Activated CD4-positive, alpha-beta T cell treated with anti-CD3 and anti-CD28 coated beads, Interleukin-2, Interleukin-4, amounts not matched to agents 100 ng/mL and 50 ng/mL, durations not matched to agents 16 hours and 8 hours (primary cell): ENCODE data around the gene LANCL2.
"Not testable (repeated sequence)": the region's sequence is repeated elsewhere in the genome, so short reads cannot be mapped to it uniquely, and the experiment has no call there.

ENCODE experiments used
- DNase-seq: peaks from one replicate; pipeline ENCODE4 v3.0.0-alpha.2; 2020; ENCODE audit warnings: low spot score

LANCL2 gene

GRCh38 chr7:55471594-55471993 lies 106.5 kb downstream of the LANCL2 start:
- not testable (repeated sequence) for DNase-seq

DNA sequence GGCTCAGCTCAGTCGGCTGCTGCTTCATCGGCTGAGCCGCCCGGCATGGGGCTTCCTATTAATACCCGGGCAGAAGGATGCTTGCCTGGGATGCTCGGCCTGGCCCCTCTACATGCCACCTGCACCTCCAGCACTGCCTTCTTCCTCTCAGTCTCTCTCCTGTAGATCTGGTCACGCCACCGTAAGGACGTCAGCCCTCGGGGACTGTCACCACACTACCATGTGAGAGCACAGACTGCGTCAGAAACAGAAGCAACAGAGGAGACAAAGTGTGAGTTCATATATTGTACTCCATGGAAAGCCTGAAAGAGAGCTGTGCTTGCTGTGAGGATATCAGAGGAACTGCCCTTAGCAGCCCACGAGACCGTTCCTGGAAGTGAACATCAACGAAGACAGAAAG lies 107.3 kb downstream of the LANCL2 start:
- not testable (repeated sequence) for DNase-seq

GRCh38 chr7:55472928-55473725 lies 108.0 kb downstream of the LANCL2 start:
- DNase-seq: no peak

- no peak for DNase-seq
These were observed 108.8 kb downstream of the LANCL2 start for GRCh38 chr7:55473932-55474331.

- DNase-seq: peak; percentile 25
These were observed 110.1 kb downstream of the LANCL2 start for GRCh38 chr7:55474944-55475854.

GRCh38 chr7:55475855-55476803 lies 111.0 kb downstream of the LANCL2 start:
- DNase-seq: no peak

DNA sequence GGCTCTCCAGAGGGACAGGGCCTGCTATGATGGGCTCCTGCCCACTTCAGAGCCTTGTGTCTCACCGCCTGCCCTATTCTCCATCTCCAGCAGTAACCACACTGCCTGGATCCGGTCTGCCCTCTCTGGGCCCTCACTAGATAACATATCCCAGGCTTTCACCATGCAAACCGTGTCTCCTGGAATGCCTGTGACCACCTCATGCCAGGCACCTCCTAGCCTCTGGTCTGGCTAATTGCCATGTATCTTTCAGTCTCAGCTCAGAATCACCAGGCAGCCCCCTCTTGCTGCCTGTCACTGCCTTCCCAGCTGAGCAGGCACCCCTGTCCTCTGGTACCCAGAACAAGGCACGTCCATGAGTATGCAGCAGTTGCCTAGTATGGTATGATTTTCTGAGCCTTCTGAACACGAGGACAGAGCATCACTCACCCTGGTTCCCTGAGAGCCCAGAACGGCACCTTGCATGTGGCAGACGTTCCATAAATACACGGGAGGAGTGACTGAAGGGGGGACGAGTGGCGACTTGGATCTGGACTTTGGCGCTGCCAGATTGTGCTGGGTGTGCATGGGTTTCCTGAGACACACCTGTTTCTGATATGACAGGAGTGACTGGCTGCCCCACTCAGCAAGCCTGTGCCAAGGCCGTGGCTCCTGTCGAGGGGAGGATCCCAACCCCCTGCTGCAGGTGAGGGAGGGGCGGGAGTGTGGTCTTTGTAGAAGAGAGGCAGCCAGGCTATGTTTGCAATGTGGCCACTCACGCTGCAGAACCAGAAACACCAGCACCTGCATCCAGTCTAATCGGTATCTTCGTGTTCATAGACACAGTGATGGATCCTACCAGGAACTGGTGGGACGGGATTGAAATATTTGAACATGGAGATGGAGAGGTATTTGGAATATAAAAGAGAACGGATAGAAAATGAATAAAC lies 112.0 kb downstream of the LANCL2 start:
- no peak for DNase-seq

DNA sequence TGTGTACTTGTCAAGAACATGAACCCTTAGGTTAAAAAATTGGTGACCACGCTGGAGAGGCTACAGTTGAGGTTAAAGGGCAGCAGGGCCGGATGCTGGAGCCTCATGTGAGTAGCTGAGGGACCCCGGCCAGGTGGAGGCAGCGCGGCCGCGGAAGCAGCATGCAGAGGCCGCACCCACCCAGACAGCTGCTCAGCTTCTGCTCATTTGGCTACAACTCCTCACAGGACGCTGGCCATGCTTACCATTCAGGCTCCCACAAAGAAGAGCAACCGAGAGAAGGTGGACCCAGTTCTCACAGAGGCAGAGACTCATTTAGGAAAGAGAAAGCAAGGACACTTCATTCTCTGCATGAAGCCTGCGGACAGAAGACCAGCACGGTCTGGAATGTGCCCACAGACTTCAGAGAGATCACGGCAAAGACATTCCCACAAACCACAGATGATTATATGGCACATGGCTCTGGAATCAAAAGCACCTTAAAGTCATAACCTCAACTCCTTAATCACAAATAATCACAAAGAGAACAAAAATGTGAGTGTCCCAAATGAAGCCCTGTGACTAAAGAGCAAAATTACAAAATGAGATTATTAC lies 112.7 kb downstream of the LANCL2 start:
- no peak for DNase-seq

DNA sequence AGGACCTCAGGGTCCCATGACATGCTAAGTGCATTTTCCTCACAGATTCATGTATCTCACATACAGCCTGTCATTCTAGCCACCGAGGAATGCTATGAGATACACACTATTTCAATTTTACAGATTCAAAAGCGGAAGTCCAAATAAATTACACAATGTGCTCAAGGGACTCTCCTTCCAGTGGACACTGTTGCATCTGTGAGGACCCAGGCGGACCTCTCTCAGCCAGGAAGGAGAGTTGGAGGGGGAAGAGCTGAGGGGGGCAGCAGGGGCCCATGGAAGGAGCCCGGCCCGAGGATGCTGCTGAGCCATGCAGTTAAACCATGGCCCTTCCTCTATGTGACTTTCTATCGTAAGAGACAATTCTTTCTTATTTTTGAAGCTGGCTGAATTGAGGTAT lies 113.6 kb downstream of the LANCL2 start:
- no peak for DNase-seq

DNA sequence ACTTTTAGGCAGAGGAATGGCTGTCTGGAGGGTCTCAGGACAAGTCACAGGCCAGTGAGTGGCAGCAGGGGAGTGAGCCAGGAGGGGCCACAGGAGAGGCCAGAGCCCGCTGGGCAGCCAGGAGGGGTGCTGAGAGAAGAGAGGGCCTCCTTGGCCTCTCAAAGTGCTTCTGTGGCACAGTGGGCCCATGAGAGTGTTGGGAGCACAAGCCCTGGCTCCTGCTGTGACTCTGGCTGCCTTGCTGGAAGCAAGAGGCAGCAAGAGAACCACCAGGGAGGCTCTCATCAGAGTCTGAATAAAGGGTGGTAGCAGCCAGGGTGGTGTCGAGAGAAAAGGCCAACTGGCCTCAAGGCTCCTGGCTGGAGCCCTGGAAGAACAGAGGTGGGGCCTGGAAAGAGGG lies 116.0 kb downstream of the LANCL2 start:
- no peak for DNase-seq

DNA sequence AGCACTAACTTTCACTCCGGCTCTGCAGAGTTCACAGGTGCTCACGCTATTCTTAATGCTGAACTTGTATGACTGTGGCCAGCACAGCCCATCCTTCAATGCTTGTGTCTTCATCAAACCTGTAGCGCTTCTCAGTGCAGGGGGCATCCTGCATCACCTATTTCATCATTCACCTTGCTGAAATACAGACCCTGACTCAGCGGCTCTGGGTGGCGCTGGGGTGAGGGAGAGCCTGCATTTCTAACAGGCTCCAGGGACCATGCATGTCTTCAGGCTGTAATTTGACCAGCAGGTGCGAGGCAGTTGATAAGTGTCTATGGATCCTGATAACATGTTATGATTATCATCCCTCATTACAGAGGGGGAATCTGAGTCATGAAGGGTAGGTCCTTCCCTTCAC lies 117.9 kb downstream of the LANCL2 start:
- no peak for DNase-seq
